ENCODE results near the gene NRG3.
"Not testable (repeated sequence)": the region's sequence is repeated elsewhere in the genome, so short reads cannot be mapped to it uniquely, and the experiment has no call there.

NRG3 gene

GRCh38 chr10:82922046-82922445 lies 1047.1 kb downstream of the NRG3 start:
- no peak for DNase-seq (ENCODE audit: low read depth)

DNA sequence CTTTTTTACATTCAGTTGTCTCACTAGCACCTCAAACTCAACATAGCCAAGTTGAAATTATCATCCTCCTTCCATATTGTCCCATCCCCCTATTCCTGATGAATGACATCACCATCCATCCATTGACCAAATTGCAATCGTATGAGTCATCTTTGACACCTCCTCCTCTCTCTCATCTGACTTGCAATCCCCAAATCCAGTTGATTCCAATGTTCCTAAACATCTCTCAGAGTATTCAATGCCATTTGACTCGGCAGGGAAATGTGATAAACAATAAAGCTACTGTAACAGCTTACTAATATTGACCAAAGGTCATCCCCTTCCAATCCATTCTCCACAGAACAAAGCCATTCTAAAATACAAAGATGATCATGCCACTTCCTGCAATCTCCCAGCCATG lies 1047.8 kb downstream of the NRG3 start:
- peak; percentile 42 for DNase-seq (ENCODE audit: low read depth)

DNA sequence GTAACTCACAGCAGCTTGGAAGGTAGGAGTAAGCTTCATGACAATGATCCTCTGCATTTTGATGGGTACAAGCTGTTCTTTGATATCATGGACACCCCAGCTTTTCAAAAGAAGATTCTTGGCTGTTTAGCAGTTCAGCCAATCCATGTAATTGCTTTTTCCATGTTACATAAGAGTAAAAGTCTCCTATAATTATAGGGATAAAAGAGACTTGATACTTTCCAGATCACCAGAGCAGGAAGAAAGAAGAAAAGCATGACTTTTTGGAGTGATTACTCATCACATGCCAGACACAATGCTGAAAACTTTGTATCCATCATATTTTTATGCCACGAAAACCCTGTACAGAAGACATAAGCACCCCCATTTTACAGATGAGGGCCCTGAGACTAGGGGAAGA lies 1049.7 kb downstream of the NRG3 start:
- DNase-seq (ENCODE audit: low read depth): no peak

DNA sequence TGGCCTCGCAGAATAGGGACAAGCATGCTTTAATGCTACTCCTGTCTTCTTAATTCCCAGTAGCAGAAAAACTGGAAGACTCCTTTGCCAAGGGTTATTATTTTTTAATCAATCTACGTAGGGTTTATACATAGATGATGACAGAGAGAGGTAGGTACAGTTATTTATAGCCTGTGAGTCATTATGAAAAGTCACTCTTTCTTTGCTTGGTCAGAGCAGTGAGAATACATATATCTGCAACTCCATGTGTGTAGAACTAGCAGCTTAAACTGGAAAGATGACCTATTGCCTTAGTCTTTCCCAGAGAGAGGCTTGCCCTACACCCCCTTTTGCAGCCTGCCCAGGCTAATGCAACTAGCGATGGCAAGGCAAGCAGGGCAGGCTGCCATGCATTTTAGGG lies 1050.6 kb downstream of the NRG3 start:
- DNase-seq (ENCODE audit: low read depth): peak; percentile 39

GRCh38 chr10:82932451-82932850 lies 1057.5 kb downstream of the NRG3 start:
- no peak for DNase-seq (ENCODE audit: low read depth)

DNA sequence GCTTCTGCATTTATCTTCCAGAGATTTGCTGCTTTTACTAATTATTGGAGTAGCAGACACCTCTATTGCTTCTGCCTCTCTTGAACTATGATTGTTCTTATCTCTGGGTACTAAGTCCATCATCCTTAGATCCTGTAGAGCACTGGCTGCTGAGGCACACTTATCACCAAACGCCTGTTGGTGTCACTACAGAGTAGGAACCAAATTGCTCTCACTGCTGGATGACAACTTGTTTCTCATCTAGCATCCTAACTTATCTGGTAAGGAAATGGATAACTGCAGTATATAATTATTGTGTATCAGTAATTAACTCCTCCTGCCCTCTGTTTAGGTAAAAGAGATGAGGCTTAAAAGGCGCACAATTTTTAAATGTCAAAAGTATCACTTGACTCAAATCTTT lies 1059.4 kb downstream of the NRG3 start:
- no peak for DNase-seq (ENCODE audit: low read depth)

GRCh38 chr10:82934947-82935346 lies 1060.0 kb downstream of the NRG3 start:
- no peak for DNase-seq (ENCODE audit: low read depth)

DNA sequence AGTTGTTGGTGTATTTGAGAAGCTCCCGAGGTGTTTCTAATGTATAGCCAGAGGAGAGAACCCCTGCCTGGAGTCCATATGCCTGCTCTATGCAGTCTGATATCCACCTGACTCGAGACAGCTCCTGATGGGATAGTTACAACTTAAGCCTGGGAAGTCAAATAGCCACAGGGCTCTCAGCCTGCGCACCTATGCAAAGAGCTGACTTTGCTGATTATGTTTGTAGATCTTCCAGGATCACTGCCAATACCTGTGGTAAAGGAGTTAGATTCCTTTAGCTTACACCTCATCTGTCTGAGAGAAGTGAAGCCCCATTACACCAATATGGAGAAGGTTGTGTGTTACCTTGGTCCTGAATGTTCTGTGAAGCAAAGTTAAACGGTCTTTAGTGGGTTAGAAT lies 1063.3 kb downstream of the NRG3 start:
- DNase-seq (ENCODE audit: low read depth): no peak

GRCh38 chr10:82942286-82943099 lies 1067.5 kb downstream of the NRG3 start:
- DNase-seq (ENCODE audit: low read depth): peak; percentile 11

DNA sequence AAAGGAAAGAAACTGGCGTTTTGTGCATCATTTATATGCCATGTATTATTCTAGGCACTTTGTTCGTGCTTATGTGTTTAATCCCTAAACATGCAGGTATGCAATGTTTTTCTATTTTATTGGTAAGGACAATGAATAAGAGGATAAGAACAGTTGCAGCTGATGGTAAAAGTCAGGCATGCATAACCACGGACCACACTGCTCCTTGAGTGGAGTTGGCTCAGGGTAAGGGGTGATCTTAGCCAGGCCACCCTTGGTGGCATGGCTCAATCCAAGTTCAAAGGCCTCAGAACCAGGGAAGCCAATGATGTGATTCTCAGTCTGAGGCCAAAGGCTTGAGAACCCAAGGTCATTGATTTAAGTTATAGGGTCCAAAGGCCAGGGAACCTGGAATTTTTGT lies 1068.1 kb downstream of the NRG3 start:
- DNase-seq (ENCODE audit: low read depth): no peak

- no peak for DNase-seq (ENCODE audit: low read depth)
Measured at GRCh38 chr10:82949816-82950575, 1075.0 kb downstream of the NRG3 start.

DNA sequence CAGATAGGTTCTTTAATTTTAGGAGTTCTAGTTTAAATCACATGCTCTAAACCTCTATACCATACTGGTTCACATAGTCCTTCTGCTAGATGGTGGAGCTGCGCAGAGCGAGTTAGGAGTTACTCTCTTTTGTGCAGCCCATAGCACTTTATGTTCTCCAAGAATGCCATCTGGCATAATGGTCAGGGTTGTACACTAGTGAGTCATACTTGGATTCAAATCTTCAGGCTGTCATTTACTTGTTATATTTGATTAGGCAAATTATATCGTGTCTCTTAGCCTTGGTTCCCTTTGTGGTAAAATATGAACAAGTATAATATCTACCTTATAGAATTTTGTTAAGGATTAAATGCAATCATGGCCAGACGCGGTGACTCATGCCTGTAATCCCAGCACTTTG lies 1078.3 kb downstream of the NRG3 start:
- DNase-seq (ENCODE audit: low read depth): no peak

DNA sequence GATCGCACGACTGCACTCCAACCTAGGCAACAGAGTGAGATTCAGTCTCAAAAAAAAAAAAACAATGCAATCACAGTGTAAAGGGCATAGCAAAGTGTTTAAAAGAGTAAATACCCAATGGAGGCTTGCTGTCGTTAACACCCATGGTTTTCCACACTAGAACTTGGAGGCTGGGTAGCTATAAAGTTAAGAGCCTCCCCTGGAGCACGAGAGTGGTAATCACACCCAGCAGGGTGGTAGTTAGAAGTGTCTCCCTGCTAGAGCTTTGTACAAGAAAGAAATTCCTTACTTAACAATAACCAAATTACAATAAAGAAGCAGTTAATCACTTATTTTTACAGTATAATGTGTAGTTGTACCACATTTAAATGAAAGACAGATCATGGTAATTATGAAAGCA lies 1078.9 kb downstream of the NRG3 start:
- no peak for DNase-seq (ENCODE audit: low read depth)

DNA sequence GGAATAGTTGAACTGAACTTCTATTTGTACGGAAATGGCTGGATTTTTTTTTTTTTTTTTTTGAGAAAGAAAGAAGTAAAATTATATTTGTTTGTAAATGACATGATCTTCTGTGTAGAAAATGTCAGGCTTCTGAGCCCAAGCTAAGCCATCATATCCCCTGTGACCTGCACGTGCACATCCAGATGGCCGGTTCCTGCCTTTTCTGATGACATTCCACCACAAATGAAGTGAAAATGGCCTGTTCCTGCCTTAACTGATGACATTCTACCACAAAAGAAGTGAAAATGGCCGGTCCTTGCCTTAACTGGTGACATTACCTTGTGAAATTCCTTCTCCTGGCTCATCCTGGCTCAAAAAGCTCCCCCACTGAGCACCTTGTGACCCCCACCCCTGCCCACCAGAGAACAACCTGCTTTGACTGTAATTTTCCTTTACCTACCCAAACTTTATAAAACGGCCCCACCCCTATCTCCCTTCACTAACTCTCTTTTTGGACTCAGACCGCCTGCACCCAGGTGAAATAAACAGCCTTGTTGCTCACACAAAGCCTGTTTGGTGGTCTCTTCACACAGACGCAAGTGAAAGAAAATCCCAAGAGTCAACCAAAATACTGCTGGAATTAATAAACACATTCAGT lies 1085.5 kb downstream of the NRG3 start:
- DNase-seq (ENCODE audit: low read depth): not testable (repeated sequence)

GRCh38 chr10:82961864-82962263 lies 1086.9 kb downstream of the NRG3 start:
- no peak for DNase-seq (ENCODE audit: low read depth)

DNA sequence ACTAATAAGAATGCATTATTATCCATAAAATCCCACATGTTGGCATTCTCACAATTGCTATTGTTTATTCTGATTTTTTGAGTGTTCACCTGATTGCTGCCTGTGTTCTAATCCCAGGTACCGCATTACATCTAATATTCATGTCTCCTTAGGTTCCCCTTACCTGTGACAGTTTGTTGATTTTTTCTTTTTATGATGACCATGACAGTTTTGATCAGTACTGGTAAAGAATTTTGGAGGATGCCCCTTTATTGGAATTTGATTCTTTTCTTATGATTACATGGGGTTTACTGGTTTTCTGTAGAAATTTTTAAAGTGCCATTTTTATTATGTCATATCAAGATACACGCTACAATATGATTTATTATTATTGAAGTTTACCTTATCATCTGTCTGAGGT lies 1091.1 kb downstream of the NRG3 start:
- no peak for DNase-seq (ENCODE audit: low read depth)

DNA sequence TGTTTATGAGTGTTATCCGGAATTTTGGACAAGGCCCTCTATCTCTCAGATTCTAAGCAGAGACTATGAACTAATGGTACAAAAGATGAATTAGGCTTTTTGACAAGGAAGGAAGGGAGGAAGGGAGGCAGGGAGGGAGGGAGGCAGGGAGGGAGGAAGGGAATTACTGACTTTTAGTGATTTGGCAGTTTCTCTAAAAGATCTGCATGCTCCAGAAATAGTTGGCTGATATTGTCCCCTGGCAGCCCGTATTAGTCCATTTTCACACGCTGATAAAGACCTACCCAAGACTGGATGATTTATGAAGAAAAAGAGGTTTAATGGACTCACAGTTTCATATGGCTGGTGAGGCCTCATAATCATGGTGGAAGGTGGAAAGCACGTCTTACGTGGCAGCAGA lies 1093.5 kb downstream of the NRG3 start:
- DNase-seq (ENCODE audit: low read depth): no peak

DNA sequence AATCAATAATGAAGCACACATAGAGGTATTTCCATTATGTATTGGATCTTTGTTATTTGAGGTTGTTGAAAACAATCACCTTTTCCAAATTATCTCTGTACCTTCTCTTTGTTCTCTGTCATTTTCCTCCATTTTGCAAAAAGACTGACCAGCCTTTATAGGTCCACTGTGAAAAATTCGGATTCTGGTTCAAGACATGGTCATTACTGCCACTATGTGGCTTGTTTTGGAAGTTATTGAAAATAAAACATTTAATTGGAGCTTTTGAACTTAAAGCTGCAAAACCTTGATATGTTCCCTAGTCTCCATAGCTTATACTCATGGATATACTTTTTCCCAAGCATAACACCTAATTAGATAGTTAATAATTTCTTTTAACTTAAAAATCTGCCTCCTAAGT lies 1094.4 kb downstream of the NRG3 start:
- DNase-seq (ENCODE audit: low read depth): peak; percentile 53

DNA sequence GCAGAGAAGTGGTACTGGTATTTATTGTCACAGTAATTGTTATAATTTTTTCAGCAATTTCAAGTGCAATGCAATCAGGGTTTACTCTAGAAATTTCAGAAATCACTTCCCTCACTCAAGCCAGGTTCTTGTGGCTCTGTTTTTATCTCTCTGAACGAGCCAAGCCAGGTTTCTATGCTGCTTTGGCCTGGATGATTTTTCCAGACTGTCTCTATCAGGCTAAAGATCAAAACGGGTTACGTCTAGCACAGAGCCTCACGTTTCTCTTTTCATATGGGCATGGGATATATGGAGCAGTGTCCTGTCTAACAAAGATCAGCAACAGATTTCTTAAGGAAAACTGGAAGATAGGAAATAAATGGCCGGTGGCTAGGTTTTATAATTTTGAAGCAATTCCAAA lies 1105.3 kb downstream of the NRG3 start:
- DNase-seq (ENCODE audit: low read depth): no peak

- peak; percentile 40 for DNase-seq (ENCODE audit: low read depth)
Measured at GRCh38 chr10:82981137-82981723, 1106.2 kb downstream of the NRG3 start.

GRCh38 chr10:82982110-82982608 lies 1107.2 kb downstream of the NRG3 start:
- DNase-seq (ENCODE audit: low read depth): peak; percentile 89

- DNase-seq (ENCODE audit: low read depth): no peak
Measured at GRCh38 chr10:82986216-82986615, 1111.2 kb downstream of the NRG3 start.

Measured in ELR (cell line).